Esophagus squamous epithelium (tissue), 5 donors: ENCODE measurements around the gene DDOST. TPM values are rescaled to one million over a fixed set of nuclear protein-coding genes. Genes with fewer than 3 reads are reported as not detected.
"Not testable (repeated sequence)": the region's sequence is repeated elsewhere in the genome, so short reads cannot be mapped to it uniquely, and the experiment has no call there.

Experiments used
- DNase-seq: peaks from one replicate; lab custom pipeline; 2025; lab: John Stamatoyannopoulos, UW
- H3K27ac ChIP-seq, 4 donors: fragments of 200-600 bp; sonication (generic); one replicate each; pipeline ENCODE4 v1.5.1; 2016 to 2019; ENCODE audit warnings: mild to moderate bottlenecking in 1 of 4
- H3K27me3 ChIP-seq, 4 donors: fragments of 200-600 bp; sonication (generic); 1 replicate in 3 of 4; 2 replicates in 1 of 4; pipeline versions ENCODE4 v1.5.1 to v1.6.0; 2017 to 2021; ENCODE audit warnings: antibody characterized with exemption in 1 of 4
- H3K36me3 ChIP-seq, 3 donors: fragments of 200-600 bp; sonication (generic); one replicate each; pipeline ENCODE4 v1.5.1; 2016 to 2019
- H3K4me1 ChIP-seq, 3 donors: fragments of 200-600 bp; sonication (generic); one replicate each; pipeline ENCODE4 v1.5.1; 2017 to 2019
- H3K4me3 ChIP-seq, 4 donors: fragments of 200-600 bp; sonication (generic); 1 replicate in 3 of 4; 2 replicates in 1 of 4; pipeline ENCODE4 v1.5.1; 2016 to 2019; ENCODE audit warnings: mild to moderate bottlenecking in 2 of 4, moderate library complexity in 1 of 4
- H3K9me3 ChIP-seq, 3 donors: fragments of 200-600 bp; sonication (generic); one replicate each; pipeline ENCODE4 v1.5.1; 2016 to 2019
- CTCF ChIP-seq, 6 experiments: fragments of 450-650 bp in 4 of 6; fragments of 200-600 bp in 2 of 6; sonication (generic) in 2 of 6; IDR thresholded peaks; one replicate each; pipeline ENCODE4 v1.5.1; 2016 to 2019; ENCODE audit warnings: antibody characterized with exemption in 6 of 6, mild to moderate bottlenecking in 4 of 6, moderate library complexity in 4 of 6
- POLR2A ChIP-seq, 4 donors: fragments of 450-650 bp; IDR thresholded peaks; one replicate each; pipeline ENCODE4 v1.6.1; 2017; ENCODE audit warnings: antibody characterized with exemption in 4 of 4, mild to moderate bottlenecking in 4 of 4, moderate library complexity in 3 of 4
- WGBS, 2 donors: methylation state at CpG; one replicate each; pipeline ENCODE4 v1.1.5; 2018; 5-methylcytosine and 5-hydroxymethylcytosine counted together
- intact Hi-C: fragments of 100-400 bp; cut with DNase I; formaldehyde crosslinking; loops from one replicate; pipeline ENCODE4 v1.15.0; 2022
- total RNA-seq, 4 donors: library from RNA; depleted of rRNA; stranded (reverse); fragments of >200 nt; gene quantifications; one replicate each; pipeline ENCODE4 v1.1.0, GENCODE V29; 2016
- donor health status: DM: yes; HTN: yes; CAD: no.

Gene DDOST
- total RNA-seq, 4 donors from 2014 or later: 106 to 183 (median 127) TPM

- Histone ChIP-seq H3K9me3 (no peaks in the 10 kb centered on the region), H3K27me3 (no peaks in the 10 kb centered on the region), H3K4me1 (peaks cover 0 to 5% (median 0%) of the 10 kb centered on the region in 3 donors), H3K27ac (no peak overlapping the region), H3K36me3 (no peaks in the 10 kb centered on the region), H3K4me3 (no peak overlapping the region)
- intact Hi-C loops: loop anchor here (2.0 kb wide), 1 partner anchor 43 kb away; no protein-coding TSS in a partner anchor
- WGBS, 2 donors: 83 to 93% methylated on average over 9 of the region's 9 CpGs
- no peak for TF ChIP-seq CTCF (IDR thresholded peaks at IDR 0.05)
- no peak for TF ChIP-seq POLR2A (IDR thresholded peaks at IDR 0.05)
- no peak for DNase-seq
Observed at GRCh38 chr1:20681999-20682398, 20.8 kb upstream of the DDOST start.

GRCh38 chr1:20680269-20680668, 19.1 kb upstream of the DDOST start:
- Histone ChIP-seq H3K4me1 (no peaks in the 10 kb centered on the region), H3K9me3 (no peaks in the 10 kb centered on the region), H3K27ac (no peak overlapping the region), H3K36me3 (no peaks in the 10 kb centered on the region), H3K4me3 (no peak overlapping the region), H3K27me3 (no peaks in the 10 kb centered on the region)
- no peak for DNase-seq
- intact Hi-C loops: no loop called here
- WGBS, 2 donors: 70 to 81% methylated on average over 5 of the region's 5 CpGs
- TF ChIP-seq POLR2A (IDR thresholded peaks at IDR 0.05) (no peak), CTCF (IDR thresholded peaks at IDR 0.05) (no peak)

GRCh38 chr1:20678599-20678998, 17.4 kb upstream of the DDOST start:
- DNase-seq: no peak
- Histone ChIP-seq H3K4me3 (no peak overlapping the region), H3K27me3 (peaks cover 0 to 4% (median 0%) of the 10 kb centered on the region in 4 donors), H3K4me1 (no peaks in the 10 kb centered on the region), H3K27ac (no peak overlapping the region), H3K9me3 (no peaks in the 10 kb centered on the region), H3K36me3 (no peaks in the 10 kb centered on the region)
- 70 to 77% methylated on average over 6 of the region's 6 CpGs for WGBS, 2 donors
- no peak for TF ChIP-seq CTCF (IDR thresholded peaks at IDR 0.05)
- no peak for TF ChIP-seq POLR2A (IDR thresholded peaks at IDR 0.05)
- intact Hi-C loops: no loop called here

GRCh38 chr1:20673626-20674025, 12.5 kb upstream of the DDOST start:
- H3K36me3 ChIP-seq, H3K27ac ChIP-seq, H3K9me3 ChIP-seq, H3K27me3 ChIP-seq, H3K4me1 ChIP-seq, intact Hi-C loops, DNase-seq, H3K4me3 ChIP-seq: not testable (repeated sequence)
- 70 to 75% methylated on average over 10 to 11 of the region's 11 CpGs for WGBS, 2 donors

- WGBS, 2 donors: 91 to 94% methylated on average over 3 of the region's 4 CpGs
- no peak for TF ChIP-seq CTCF (IDR thresholded peaks at IDR 0.05)
- no peak for TF ChIP-seq POLR2A (IDR thresholded peaks at IDR 0.05)
- intact Hi-C loops: no loop called here
Observed at GRCh38 chr1:20672265-20672632, 11.1 kb upstream of the DDOST start.

GRCh38 chr1:20670936-20671335, 9.8 kb upstream of the DDOST start:
- Histone ChIP-seq H3K4me1 (no peaks in the 10 kb centered on the region), H3K27me3 (peaks cover 0 to 7% (median 0%) of the 10 kb centered on the region in 4 donors), H3K27ac (no peak overlapping the region), H3K9me3 (no peaks in the 10 kb centered on the region), H3K36me3 (no peaks in the 10 kb centered on the region), H3K4me3 (no peak overlapping the region)
- no peak for TF ChIP-seq CTCF (IDR thresholded peaks at IDR 0.05)
- no peak for TF ChIP-seq POLR2A (IDR thresholded peaks at IDR 0.05)
- intact Hi-C loops: no loop called here
- DNase-seq: no peak
- whole genome bisulfite sequencing, 2 donors: 91 to 98% methylated on average over 5 of the region's 5 CpGs

More at GRCh38 chr1:20672265-20672632, 11.1 kb upstream of the DDOST start:
- Histone ChIP-seq H3K27me3 (peaks cover 0 to 7% (median 0%) of the 10 kb centered on the region in 4 donors), H3K27ac (no peak overlapping the region), H3K9me3 (no peaks in the 10 kb centered on the region), H3K36me3 (no peaks in the 10 kb centered on the region), H3K4me1 (no peaks in the 10 kb centered on the region), H3K4me3 (no peak overlapping the region)
- DNase-seq: no peak
